Nephron (organoid): ENCODE data around the gene FOXA2.

Experiments
- H3K27ac Mint-ChIP-seq, 3 experiments: 2 replicates each; pipeline ENCODE4 v1.8.0; 2020; ENCODE audit warnings: mixed read lengths in 3 of 3, mild to moderate bottlenecking in 2 of 3, moderate library complexity in 1 of 3
- H3K27me3 Mint-ChIP-seq: 2 replicates; pipeline ENCODE4 v1.8.0; 2021; ENCODE audit warnings: low read depth, mild to moderate bottlenecking, moderate library complexity, mixed read lengths
- H3K36me3 Mint-ChIP-seq: 2 replicates; pipeline ENCODE4 v1.8.0; 2020; ENCODE audit warnings: low read depth, mixed read lengths
- H3K4me1 Mint-ChIP-seq: 2 replicates; pipeline ENCODE4 v1.8.0; 2020; ENCODE audit warnings: mixed read lengths
- H3K4me3 Mint-ChIP-seq, 3 experiments: 2 replicates each; pipeline ENCODE4 v1.8.0; 2020; ENCODE audit warnings: mild to moderate bottlenecking in 3 of 3, mixed read lengths in 3 of 3, moderate library complexity in 2 of 3
- H3K9me3 Mint-ChIP-seq: 2 replicates; pipeline ENCODE4 v1.8.0; 2020; ENCODE audit warnings: mixed read lengths
- TF ChIP-seq, protein P1 (sequence below), 3 experiments: fragments of 200-600 bp; sonication (generic); IDR thresholded peaks; one replicate each; pipeline ENCODE4 v1.5.0; 2021; ENCODE audit warnings: antibody characterized with exemption in 3 of 3; ENCODE audit not compliant: unreplicated experiment in 3 of 3

FOXA2 gene

DNA sequence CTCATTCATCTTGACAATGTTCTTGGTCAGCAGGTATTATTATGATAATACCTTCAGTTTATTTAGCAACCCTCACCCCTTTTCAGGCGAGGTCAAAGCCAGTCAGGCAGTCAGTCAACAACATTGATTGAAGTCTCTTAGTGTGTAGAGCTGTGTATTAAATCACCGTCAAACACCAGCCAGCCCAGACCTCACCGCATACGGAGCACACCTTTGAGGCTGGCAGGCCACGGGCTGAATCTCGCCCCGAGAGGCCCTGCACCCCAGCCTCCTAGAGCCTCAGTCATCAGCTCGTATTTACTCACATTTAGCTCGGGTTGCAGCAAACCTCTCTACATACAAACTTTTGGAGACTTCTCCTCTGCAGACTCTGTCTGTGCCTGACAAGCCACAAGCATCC, 36.0 kb upstream of the FOXA2 start:
- H3K27me3 Mint-ChIP-seq = peaks cover 40% of the 10 kb centered on the region
- H3K9me3 Mint-ChIP-seq = no peaks in the 10 kb centered on the region
- no peaks in the 10 kb centered on the region for H3K36me3 Mint-ChIP-seq
- no peak overlapping the region for H3K4me3 Mint-ChIP-seq
- H3K27ac Mint-ChIP-seq = no peak overlapping the region
- no peaks in the 10 kb centered on the region for H3K4me1 Mint-ChIP-seq
- TF ChIP-seq, protein P1, sequence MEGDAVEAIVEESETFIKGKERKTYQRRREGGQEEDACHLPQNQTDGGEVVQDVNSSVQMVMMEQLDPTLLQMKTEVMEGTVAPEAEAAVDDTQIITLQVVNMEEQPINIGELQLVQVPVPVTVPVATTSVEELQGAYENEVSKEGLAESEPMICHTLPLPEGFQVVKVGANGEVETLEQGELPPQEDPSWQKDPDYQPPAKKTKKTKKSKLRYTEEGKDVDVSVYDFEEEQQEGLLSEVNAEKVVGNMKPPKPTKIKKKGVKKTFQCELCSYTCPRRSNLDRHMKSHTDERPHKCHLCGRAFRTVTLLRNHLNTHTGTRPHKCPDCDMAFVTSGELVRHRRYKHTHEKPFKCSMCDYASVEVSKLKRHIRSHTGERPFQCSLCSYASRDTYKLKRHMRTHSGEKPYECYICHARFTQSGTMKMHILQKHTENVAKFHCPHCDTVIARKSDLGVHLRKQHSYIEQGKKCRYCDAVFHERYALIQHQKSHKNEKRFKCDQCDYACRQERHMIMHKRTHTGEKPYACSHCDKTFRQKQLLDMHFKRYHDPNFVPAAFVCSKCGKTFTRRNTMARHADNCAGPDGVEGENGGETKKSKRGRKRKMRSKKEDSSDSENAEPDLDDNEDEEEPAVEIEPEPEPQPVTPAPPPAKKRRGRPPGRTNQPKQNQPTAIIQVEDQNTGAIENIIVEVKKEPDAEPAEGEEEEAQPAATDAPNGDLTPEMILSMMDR (IDR thresholded peaks at IDR 0.05; ENCODE audit: unreplicated experiment in 3 of 3) = no peak

DNA sequence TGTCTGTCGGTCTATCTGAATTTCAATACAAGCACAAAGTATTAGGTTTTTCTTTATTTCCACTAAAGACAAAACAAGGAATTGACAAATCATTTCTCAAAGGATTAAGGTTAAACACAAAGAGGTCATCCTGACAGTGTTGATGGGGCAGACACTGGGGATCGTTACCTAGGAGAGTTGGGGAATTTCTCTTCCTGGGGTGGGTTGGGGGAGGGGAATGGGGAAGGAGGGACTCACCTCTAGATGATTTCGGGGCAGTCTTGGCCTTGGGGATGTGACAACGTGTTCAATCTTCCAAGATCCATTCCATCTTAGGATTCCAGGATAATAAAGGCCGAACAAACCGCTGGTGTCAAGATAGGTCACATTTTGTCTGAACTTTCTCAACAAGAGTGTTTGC, 35.4 kb upstream of the FOXA2 start:
- no peaks in the 10 kb centered on the region for H3K4me1 Mint-ChIP-seq
- no peaks in the 10 kb centered on the region for H3K9me3 Mint-ChIP-seq
- peaks cover 41% of the 10 kb centered on the region for H3K27me3 Mint-ChIP-seq
- TF ChIP-seq, protein P1 (IDR thresholded peaks at IDR 0.05; ENCODE audit: unreplicated experiment in 3 of 3) = no peak
- H3K4me3 Mint-ChIP-seq = no peak overlapping the region
- H3K27ac Mint-ChIP-seq = no peak overlapping the region
- H3K36me3 Mint-ChIP-seq = no peaks in the 10 kb centered on the region

DNA sequence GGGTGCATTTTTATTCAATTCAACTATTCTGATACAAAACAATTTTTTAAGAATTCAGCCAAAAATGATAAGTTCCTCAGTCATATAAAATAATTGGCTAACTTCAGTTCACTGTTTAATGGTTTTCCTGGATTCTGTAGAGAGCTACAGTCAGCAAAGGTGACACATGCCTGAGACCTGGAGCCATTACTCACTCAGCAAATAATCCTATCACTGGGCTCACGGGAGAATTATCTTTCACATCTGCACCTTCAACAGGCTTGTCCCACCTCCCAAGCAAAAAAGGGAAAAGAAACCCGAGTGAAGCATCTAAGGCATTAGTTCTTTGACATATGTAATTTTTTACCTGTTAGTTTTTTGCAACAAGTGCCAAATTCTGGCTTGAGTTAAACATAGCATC, 34.9 kb upstream of the FOXA2 start:
- no peak overlapping the region for H3K4me3 Mint-ChIP-seq
- no peak overlapping the region for H3K27ac Mint-ChIP-seq
- H3K36me3 Mint-ChIP-seq = no peaks in the 10 kb centered on the region
- TF ChIP-seq, protein P1 (IDR thresholded peaks at IDR 0.05; ENCODE audit: unreplicated experiment in 3 of 3) = no peak
- no peaks in the 10 kb centered on the region for H3K9me3 Mint-ChIP-seq
- no peaks in the 10 kb centered on the region for H3K4me1 Mint-ChIP-seq
- peaks cover 41% of the 10 kb centered on the region for H3K27me3 Mint-ChIP-seq

DNA sequence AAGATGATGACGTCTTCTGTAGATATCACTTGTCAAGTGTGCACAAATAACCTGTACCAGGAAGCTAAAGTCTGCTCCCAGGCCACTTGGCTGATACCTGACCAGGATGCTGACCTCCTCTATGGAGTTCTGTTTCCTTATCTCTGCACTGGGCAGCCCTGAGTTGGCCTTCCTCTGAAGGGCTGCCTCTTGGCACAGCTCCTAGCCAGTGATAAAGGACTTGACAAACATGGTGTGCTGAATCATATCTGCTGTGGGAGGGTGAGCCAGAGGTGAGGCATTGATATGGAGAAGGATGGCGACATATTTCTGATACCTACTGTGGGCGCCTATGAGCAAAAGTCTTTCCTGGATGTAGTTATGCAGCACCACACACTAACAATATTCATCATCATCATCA, 32.8 kb upstream of the FOXA2 start:
- H3K4me1 Mint-ChIP-seq = no peaks in the 10 kb centered on the region
- no peaks in the 10 kb centered on the region for H3K36me3 Mint-ChIP-seq
- no peaks in the 10 kb centered on the region for H3K9me3 Mint-ChIP-seq
- TF ChIP-seq, protein P1 (IDR thresholded peaks at IDR 0.05; ENCODE audit: unreplicated experiment in 3 of 3) = no peak
- H3K4me3 Mint-ChIP-seq = no peak overlapping the region
- H3K27me3 Mint-ChIP-seq = peaks cover 42% of the 10 kb centered on the region
- no peak overlapping the region for H3K27ac Mint-ChIP-seq

DNA sequence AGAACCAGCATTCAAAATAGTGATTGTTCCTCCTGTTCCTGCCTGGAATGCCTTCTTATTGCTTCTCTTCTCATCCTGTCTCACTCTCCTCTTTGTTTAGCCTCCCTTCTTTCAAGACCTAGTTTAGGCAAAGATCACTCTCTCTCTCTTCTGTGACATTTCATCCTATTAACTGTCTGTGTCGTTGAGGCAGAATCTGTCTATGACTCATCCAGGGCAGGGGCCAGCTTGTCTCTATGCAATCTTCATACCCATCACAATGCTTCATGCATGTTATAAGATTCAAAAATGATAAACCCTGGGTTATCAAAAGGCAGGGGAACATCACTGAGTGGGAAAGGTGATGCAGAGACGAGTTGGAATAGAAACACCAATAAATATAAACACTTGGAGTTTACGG, 32.2 kb upstream of the FOXA2 start:
- H3K4me1 Mint-ChIP-seq = no peaks in the 10 kb centered on the region
- no peaks in the 10 kb centered on the region for H3K9me3 Mint-ChIP-seq
- TF ChIP-seq, protein P1 (IDR thresholded peaks at IDR 0.05; ENCODE audit: unreplicated experiment in 3 of 3) = no peak
- H3K4me3 Mint-ChIP-seq = no peak overlapping the region
- H3K27ac Mint-ChIP-seq = no peak overlapping the region
- H3K27me3 Mint-ChIP-seq = peaks cover 40% of the 10 kb centered on the region
- no peaks in the 10 kb centered on the region for H3K36me3 Mint-ChIP-seq

DNA sequence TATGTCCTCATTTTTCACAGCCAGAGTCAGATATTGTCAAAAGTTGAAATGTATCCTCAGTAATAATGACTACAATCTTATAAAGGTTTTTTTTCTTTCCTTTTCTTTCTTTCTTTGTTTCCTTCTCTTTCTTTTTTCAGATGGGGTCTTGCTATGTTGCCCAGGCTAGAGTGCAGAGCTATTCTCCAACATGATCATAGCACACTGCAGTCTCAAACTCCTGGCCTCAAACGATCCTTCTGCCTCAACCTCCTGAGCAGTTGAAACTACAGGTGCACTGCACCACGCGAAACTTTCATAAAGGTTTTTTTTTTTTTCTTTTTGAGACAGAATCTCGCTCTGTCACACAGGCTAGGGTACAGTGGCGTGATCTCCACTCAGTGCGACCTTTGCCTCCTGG, 31.1 kb upstream of the FOXA2 start:
- Mint-ChIP-seq H3K9me3 (no peaks in the 10 kb centered on the region), H3K36me3 (no peaks in the 10 kb centered on the region), H3K27ac (no peak overlapping the region), H3K4me3 (no peak overlapping the region), H3K27me3 (peaks cover 42% of the 10 kb centered on the region), H3K4me1 (no peaks in the 10 kb centered on the region)
- TF ChIP-seq, protein P1 (IDR thresholded peaks at IDR 0.05; ENCODE audit: unreplicated experiment in 3 of 3) = no peak
